Inflammatory macrophage treated with lipopolysaccharide for 1 hour (primary cell): ENCODE data around the gene EVA1B.

Experiments used
- DNase-seq, 2 donors: peaks; one replicate each; pipeline ENCODE4 v3.0.0-alpha.2; 2020 to 2022

The EVA1B gene

GRCh38 chr1:36323636-36324352 is at the start of gene EVA1B:
EVA1B (minus strand) TSS chr1:36323645; CDS start chr1:36323037, 608 bp downstream.
- DNase-seq = peak in 1 of 2 donors; percentile 33

GRCh38 chr1:36372617-36373016 is 49.2 kb upstream of the EVA1B start:
- DNase-seq = no peak

GRCh38 chr1:36369061-36369861 is 45.8 kb upstream of the EVA1B start:
- peak in 1 of 2 donors; percentile 90 for DNase-seq

- DNase-seq = no peak
Measured at GRCh38 chr1:36367798-36368197, 44.4 kb upstream of the EVA1B start.

GRCh38 chr1:36367066-36367465 is 43.6 kb upstream of the EVA1B start:
- DNase-seq = no peak

GRCh38 chr1:36366091-36366661 is 42.7 kb upstream of the EVA1B start:
- DNase-seq = peak; percentile 61 to 62

- peak; percentile 81 to 94 for DNase-seq
Measured at GRCh38 chr1:36365381-36365780, 41.9 kb upstream of the EVA1B start.

GRCh38 chr1:36359911-36360550 is 36.6 kb upstream of the EVA1B start:
- peak; percentile 42 to 84 for DNase-seq

GRCh38 chr1:36359383-36359782 is 35.9 kb upstream of the EVA1B start:
- peak in 1 of 2 donors; percentile 32 for DNase-seq

- no peak for DNase-seq
Measured at GRCh38 chr1:36358514-36359084, 35.2 kb upstream of the EVA1B start.

GRCh38 chr1:36355811-36356210 is 32.4 kb upstream of the EVA1B start:
- DNase-seq = no peak

GRCh38 chr1:36354486-36354885 is 31.0 kb upstream of the EVA1B start:
- no peak for DNase-seq

GRCh38 chr1:36352910-36353878 is 29.7 kb upstream of the EVA1B start:
- no peak for DNase-seq

- DNase-seq = peak in 1 of 2 donors; percentile 14
Measured at GRCh38 chr1:36352125-36352909, 28.9 kb upstream of the EVA1B start.

GRCh38 chr1:36351227-36351977 is 28.0 kb upstream of the EVA1B start:
- peak; percentile 24 to 48 for DNase-seq

- DNase-seq = peak; percentile 37 to 40
Measured at GRCh38 chr1:36350659-36351226, 27.3 kb upstream of the EVA1B start.

- no peak for DNase-seq
Measured at GRCh38 chr1:36349839-36350238, 26.4 kb upstream of the EVA1B start.

- DNase-seq = peak; percentile 24 to 28
Measured at GRCh38 chr1:36349241-36349671, 25.8 kb upstream of the EVA1B start.

- no peak for DNase-seq
Measured at GRCh38 chr1:36346741-36347370, 23.4 kb upstream of the EVA1B start.
